GM12801 (cell line): ENCODE measurements around the gene SNRPB2.

ENCODE experiments used
- TF ChIP-seq, protein P1 (sequence below): IDR thresholded peaks from one replicate; pipeline ENCODE4 v1.5.1; 2011; ENCODE audit warnings: control low read depth; ENCODE audit not compliant: insufficient read length; ENCODE audit errors: extremely low read depth

Gene SNRPB2

DNA sequence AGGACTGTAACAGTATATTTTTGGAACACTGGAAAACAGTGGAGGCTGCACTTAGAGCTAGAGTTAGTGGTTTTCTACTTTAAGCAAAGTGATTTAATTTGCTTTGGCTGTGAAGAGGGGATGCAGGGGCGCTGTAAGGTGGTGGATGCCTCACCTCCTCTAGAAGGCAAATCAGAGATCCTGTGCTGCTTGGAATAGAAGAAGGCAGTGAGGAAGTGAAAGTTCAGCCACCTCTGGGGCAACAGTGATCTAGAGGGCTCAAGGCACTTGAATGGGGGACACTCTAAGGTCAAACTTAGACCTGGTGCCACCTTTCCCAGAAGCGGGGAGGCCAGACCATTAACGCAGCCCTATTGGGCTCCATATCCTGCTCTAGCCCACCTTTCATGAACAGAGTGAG is 19.0 kb upstream of the SNRPB2 start:
- TF ChIP-seq, protein P1, sequence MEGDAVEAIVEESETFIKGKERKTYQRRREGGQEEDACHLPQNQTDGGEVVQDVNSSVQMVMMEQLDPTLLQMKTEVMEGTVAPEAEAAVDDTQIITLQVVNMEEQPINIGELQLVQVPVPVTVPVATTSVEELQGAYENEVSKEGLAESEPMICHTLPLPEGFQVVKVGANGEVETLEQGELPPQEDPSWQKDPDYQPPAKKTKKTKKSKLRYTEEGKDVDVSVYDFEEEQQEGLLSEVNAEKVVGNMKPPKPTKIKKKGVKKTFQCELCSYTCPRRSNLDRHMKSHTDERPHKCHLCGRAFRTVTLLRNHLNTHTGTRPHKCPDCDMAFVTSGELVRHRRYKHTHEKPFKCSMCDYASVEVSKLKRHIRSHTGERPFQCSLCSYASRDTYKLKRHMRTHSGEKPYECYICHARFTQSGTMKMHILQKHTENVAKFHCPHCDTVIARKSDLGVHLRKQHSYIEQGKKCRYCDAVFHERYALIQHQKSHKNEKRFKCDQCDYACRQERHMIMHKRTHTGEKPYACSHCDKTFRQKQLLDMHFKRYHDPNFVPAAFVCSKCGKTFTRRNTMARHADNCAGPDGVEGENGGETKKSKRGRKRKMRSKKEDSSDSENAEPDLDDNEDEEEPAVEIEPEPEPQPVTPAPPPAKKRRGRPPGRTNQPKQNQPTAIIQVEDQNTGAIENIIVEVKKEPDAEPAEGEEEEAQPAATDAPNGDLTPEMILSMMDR = no peak

DNA sequence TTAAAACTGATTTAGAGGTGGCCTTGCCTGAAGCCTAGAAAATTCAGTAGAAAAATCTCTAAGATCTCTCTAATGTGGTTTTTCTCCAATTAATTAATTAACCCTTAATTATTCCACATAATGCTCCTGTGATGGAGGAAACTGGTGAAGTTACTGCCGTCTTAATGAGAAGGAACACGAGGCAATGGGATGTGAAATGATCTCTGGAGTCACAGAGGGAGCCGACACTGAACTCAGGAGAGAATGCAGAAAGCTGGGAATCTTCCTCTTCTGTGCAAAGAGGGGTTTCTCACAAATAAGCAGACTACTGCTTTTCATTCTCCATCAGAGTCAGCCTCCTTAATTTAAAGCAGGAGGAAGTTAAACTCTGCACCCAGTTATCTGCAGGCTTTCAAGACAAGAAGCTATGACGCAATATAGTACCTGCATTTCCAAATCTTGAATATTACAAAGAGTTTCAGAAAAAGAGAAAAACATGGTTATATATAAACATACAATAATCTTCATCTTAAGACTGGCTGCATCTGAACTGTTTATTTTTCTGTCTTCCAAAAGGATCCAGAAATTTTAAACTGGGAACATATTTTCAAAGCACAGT is 18.1 kb upstream of the SNRPB2 start:
- TF ChIP-seq, protein P1 = no peak

DNA sequence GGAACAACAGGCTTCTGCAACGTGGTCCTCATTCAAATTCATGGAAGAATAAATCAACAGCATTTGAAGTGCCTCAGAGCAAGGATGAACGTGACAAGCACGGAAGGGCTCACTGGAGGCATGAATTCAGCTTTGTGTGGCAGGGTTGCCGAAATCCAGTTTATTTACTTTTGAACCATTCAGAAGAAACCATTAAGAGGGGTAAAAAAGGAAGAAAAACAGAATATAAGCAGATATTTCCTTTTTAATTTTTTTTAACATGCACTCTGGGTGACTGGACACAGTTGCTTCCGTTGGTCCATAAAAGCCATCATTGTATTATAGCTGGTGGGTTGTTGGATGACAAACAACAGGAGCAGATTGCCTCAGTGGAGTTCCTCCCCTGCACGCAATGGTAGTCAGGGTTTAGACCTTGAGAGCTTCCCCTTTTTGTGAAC is 17.3 kb upstream of the SNRPB2 start:
- TF ChIP-seq, protein P1 = no peak

DNA sequence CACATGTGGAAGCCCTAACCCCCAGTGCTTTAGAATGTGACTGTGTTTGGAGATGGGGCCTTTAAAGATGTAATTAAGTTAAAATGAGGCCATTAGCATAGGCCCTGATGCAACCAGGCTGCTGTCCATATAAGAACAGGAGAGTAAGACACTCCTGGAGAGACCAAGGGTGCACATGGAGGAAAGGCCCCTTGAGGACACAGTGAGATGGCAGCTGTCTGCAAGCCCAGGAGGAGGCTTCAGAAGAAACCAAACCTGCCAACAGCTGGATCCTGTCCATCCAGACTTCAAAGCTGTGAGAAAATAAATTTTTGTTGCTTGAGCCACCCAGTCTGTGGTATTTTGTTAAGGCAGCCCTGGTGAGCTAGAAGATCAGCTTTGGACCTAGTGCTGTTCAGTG is 16.8 kb upstream of the SNRPB2 start:
- TF ChIP-seq, protein P1 = no peak

DNA sequence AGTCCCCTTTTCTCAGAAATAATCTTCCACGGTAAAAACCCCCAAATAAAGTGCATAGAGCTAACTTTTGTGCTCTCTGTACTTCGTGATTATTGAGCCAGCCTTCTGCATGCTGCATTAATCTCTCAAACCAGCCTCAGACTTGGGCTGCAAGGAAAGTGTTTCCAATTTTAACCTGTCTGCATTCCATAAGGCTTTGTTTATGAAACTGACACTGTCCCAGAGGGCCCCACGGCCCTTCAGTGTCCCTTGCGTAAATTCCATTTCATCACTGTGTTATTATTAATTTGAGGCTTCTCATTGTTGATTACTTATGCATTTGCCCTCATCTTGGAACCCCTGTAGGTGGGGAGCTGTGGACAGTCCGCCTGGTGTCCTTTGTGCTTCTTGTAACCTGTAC is 15.6 kb upstream of the SNRPB2 start:
- TF ChIP-seq, protein P1 = no peak

DNA sequence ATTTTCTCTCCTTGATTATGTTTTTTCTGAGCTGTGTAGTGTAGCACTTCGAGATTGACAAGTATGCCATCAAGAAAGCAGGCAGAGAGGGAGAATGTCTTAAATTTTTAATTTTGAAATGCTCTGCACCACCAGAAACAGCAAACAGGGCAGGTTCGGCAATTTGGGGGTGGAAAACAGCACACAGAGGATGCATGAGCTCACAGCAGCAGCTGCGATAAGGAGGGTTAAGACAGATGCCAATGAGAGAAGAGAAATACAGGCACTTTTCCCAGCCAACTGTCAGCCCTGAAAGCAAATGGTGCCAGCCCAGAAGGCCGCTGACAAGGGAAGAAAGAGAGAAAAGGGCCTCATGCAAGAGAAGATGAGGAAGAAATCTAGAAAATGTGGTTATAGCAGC is 15.1 kb upstream of the SNRPB2 start:
- TF ChIP-seq, protein P1 = no peak

DNA sequence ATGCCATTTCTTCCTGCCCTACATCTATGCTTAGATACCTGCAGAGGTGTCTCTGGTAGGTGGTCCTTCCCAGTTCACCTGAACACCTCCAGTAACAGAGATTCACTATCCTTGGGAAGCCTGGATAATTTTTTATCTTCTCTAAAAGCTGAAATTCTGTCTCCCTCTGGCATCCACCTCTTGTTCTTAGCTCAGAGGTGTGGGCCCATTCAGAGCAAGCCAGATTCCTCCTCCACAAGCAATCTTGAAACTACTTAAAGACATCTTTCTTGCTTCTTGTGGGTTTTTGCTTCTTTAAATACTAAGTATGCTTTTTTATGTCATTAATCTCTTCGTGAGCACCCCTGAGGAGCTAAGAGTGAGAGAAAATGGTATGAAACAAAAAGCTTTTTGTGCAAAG is 10.4 kb upstream of the SNRPB2 start:
- TF ChIP-seq, protein P1 = no peak

DNA sequence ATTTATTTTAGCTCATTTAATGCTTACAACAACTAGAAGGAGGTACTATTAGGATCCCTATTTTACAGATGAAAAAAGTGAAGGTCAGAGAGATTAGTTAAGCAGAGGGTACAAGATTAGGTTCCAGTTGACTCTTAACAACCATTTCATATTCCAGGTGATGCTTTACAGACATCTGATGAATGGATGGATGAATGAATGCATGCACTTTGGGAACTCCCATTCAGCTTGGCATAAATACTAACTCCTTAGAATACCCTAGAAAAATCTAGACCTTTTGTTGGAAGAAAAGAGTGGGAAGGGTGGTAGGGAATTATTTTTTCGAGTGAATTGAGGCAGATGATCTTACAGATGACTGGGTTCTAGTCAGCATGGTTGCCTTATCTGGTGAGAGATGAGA is 746 bp upstream of the SNRPB2 start:
- TF ChIP-seq, protein P1 = no peak
